ENCODE measurements around the gene FNIP1. TPM values are rescaled to one million over a fixed set of nuclear protein-coding genes. Genes with fewer than 3 reads are reported as not detected.

The FNIP1 gene
- total and polyA plus RNA-seq, 2 of the 8 experiments (the other 6 are each of a cell fraction or from before 2014, with no cell fraction given), result 3.5 to 17.3 TPM

- Histone ChIP-seq H3K27me3 (replicated peaks in 1 of 4; ENCODE audit: control insufficient read depth in 3 of 4, extremely low read depth in 1 of 4, insufficient read depth in 3 of 4, low read length in 3 of 4) (no peaks in the 10 kb centered on the region), H4K5ac (ENCODE audit: insufficient read length, low read depth, low read length) (no peak overlapping the region), H2BK15ac (ENCODE audit: low read length) (no peak overlapping the region), H3K79me1 (ENCODE audit: low read depth, low read length) (peaks cover 7% of the 10 kb centered on the region), H2AK5ac (ENCODE audit: low read depth, low read length) (no peak overlapping the region), H4K8ac (ENCODE audit: extremely low read depth, insufficient read depth, low read length) (no peak overlapping the region), H3K14ac (ENCODE audit: insufficient read length) (no peak overlapping the region), H3K4me1 (replicated peaks in 1 of 4; ENCODE audit: control insufficient read depth in 3 of 4, insufficient read depth in 4 of 4, low read length in 3 of 4) (peaks cover 0 to 5% (median 1%) of the 10 kb centered on the region in 4 experiments; a peak in 2 of 7 replicates), H2BK20ac (ENCODE audit: low read length) (no peak overlapping the region), H3K4ac (replicated peaks; ENCODE audit: insufficient read length, low read depth, low read length) (no peak overlapping the region), H2BK120ac (replicated peaks; ENCODE audit: low read depth, low read length) (no peak overlapping the region), H2AFZ (ENCODE audit: low read length) (no peak overlapping the region), H3K36me3 (ENCODE audit: control insufficient read depth in 2 of 4, insufficient read depth in 4 of 4, low read length in 3 of 4) (peaks cover 0 to 8% (median under 1%) of the 10 kb centered on the region in 4 experiments; a peak in 1 of 8 replicates), H3K4me3 (ENCODE audit: extremely low read depth in 1 of 4, insufficient read depth in 2 of 4, low read depth in 3 of 4, low read length in 4 of 4) (no peak overlapping the region), H3K9ac (replicated peaks in 1 of 4; ENCODE audit: extremely low read depth in 1 of 4, low read depth in 3 of 4, low read length in 3 of 4) (no peak overlapping the region), H4K20me1 (replicated peaks in 1 of 2; ENCODE audit: control insufficient read depth in 1 of 2, insufficient read depth in 2 of 2, low read length in 2 of 2) (peaks cover 5 to 6% of the 10 kb centered on the region in 2 experiments), H3K56ac (replicated peaks; ENCODE audit: insufficient read length, low read depth, low read length) (no peak overlapping the region), H2BK12ac (ENCODE audit: low read depth, low read length) (no peak overlapping the region), H3K27ac (ENCODE audit: low read depth, low read length) (no peak overlapping the region), H3K79me2 (ENCODE audit: control insufficient read depth in 1 of 2, insufficient read depth in 2 of 2, low read length in 2 of 2) (peaks cover 3 to 81% of the 10 kb centered on the region in 2 experiments), H3K23me2 (ENCODE audit: low read depth, low read length) (no peaks in the 10 kb centered on the region), H3K9me3 (ENCODE audit: insufficient read depth in 2 of 2, low read depth in 1 of 2, low read length in 1 of 2) (no peaks in the 10 kb centered on the region), H3K4me2 (ENCODE audit: insufficient read depth in 1 of 2, low read depth in 2 of 2, low read length in 2 of 2) (no peak overlapping the region), H3K18ac (ENCODE audit: extremely low read depth, low read length) (no peak overlapping the region), H4K91ac (replicated peaks; ENCODE audit: insufficient read length, low read length) (no peak overlapping the region), H2BK5ac (ENCODE audit: low read depth, low read length) (no peak overlapping the region), H3K23ac (ENCODE audit: insufficient read length) (no peak overlapping the region)
- POLR2A ChIA-PET (ENCODE audit: partially characterized antibody), result no interaction called here
- no peak for DNase-seq (ENCODE audit: low read depth in 1 of 2, low spot score in 2 of 2)
- FAIRE-seq, result no peak
- CTCF ChIA-PET (ENCODE audit: partially characterized antibody), result no interaction called here
- WGBS, 2 experiments (ENCODE audit: extremely low coverage in 1 of 2, insufficient coverage in 1 of 2, insufficient read length in 1 of 2, insufficient replicate concordance in 2 of 2, low coverage in 1 of 2, low lambda C conversion rate in 2 of 2, missing lambda C conversion rate in 1 of 2), result 89% methylated on average over 4 of the region's 4 CpGs; no CpG with 5 or more reads in 1 of the 2 experiments
- TF ChIP-seq PHF8 (conservative IDR thresholded peaks at IDR 0.05; ENCODE audit: low read depth, low read length) (no peak), NANOG (IDR thresholded peaks at IDR 0.05; ENCODE audit: insufficient read depth, low read depth, low read length, poor library complexity, severe bottlenecking) (no peak), SUZ12 (IDR thresholded peaks at IDR 0.05; ENCODE audit: low read length) (no peak), MAX (IDR thresholded peaks at IDR 0.05) (no peak), POLR2A (IDR thresholded peaks at IDR 0.05; ENCODE audit: control extremely low read depth in 1 of 2, low read depth in 2 of 2, low read length in 2 of 2) (no peak), TAF1 (IDR thresholded peaks at IDR 0.05; ENCODE audit: low read depth, low read length) (no peak), JUN (IDR thresholded peaks at IDR 0.05; ENCODE audit: low read depth, low read length) (no peak), SAP30 (IDR thresholded peaks at IDR 0.05; ENCODE audit: insufficient read depth, insufficient replicate concordance, low read length) (no peak), NRF1 (IDR thresholded peaks at IDR 0.05; ENCODE audit: low read depth, low read length) (no peak), SIRT6 (IDR thresholded peaks at IDR 0.05; ENCODE audit: low read length) (no peak), SIX5 (IDR thresholded peaks at IDR 0.05; ENCODE audit: low read depth, low read length) (no peak), ZNF274 (IDR thresholded peaks at IDR 0.05; ENCODE audit: borderline replicate concordance, extremely low read depth, low read length) (no peak), SIN3A (conservative IDR thresholded peaks at IDR 0.05 in 1 of 2, IDR thresholded peaks at IDR 0.05 in 1 of 2; ENCODE audit: low read depth in 1 of 2, low read length in 2 of 2) (no peak), CTBP2 (IDR thresholded peaks at IDR 0.05; ENCODE audit: borderline replicate concordance, insufficient read depth, insufficient read length, low read length) (no peak), HDAC6 (IDR thresholded peaks at IDR 0.05; ENCODE audit: low read depth, low read length) (no peak)
Measured at GRCh38 chr5:131607418-131607817, 189.4 kb downstream of the FNIP1 start.
